Stimulated activated CD8-positive, alpha-beta memory T cell treated with anti-CD3 and anti-CD28 coated beads, Interleukin-7, amount 100 ng/mL, for 1 hour (primary cell): ENCODE data around the gene CLTCL1.
"Not testable (repeated sequence)": the region's sequence is repeated elsewhere in the genome, so short reads cannot be mapped to it uniquely, and the experiment has no call there.

Experiments used
- DNase-seq, 2 donors: peaks; one replicate each; pipeline ENCODE4 v3.0.0-alpha.2; 2020; ENCODE audit warnings: low read depth in 2 of 2

CLTCL1 gene

DNA sequence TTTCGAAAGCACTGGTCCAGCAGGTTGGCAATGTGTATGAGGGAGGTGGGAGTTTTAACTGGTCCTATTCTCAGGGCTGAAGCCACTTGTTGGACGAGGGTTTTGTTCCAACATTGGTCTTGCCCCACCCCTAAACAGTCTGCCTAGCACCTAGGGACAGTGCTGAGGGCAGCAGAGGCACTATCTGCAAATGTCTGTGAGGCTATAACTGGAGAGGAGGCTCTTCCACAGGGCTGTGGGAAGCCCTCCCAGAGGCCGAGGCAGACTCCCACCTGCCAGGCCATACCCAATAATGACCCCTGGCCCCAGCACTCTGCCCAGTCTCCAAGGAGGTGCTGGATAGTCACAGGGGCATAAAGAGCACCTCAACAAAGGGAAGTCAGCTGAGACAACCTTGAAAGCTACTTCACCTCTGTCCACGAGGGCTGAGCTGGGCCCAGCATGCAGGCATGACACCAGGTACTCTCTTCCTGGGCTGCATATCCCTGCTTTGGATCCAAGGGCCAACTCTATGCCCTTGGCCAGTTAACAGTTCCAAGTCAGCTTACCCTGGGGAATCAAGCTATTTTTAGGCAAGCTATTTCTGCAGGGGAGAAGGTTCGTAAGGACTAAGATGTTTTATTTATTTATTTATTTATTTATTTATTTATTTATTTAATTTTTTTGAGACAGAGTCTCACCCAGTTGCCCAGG lies 72.8 kb downstream of the CLTCL1 start:
- no peak for DNase-seq

- DNase-seq, result no peak
Measured at GRCh38 chr22:19216579-19216978, 74.9 kb downstream of the CLTCL1 start.

DNA sequence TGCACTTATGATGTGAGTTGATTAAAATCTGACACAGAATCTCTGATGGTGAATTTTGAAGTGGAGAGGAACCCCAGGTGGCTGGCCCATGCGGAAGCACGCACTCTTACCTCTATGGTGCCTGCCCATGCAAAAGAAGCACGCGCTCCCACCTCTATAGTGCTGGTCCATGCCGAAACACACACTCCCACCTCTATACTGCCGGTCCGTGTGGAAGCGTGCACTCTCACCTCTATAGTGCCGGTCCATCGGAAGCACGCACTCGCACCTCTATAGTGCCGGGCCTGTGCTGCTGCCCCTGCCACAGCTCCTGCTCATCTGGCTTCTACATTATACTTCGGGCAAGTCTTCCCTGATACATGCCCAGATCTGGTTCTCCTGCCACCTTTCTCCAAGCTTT lies 76.2 kb downstream of the CLTCL1 start:
- DNase-seq, result no peak

DNA sequence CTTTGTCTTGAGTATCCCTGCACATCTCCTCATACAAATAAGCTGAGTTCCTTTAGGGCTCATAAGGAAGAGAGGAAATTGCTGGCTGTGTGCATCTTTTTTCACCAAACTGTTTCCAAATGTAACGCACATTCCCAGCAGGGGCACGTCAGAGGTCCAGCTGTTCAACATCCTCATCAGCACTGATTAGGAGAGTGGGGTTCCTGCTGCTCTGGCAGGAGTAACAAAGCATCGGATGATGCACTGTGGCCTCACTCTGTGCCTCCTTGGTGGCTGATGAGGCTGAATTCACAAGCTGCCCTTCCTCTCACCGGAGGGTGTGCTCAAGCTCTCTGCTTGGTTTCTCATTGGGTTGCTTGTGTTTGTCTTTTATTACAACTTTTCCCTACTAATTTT lies 77.4 kb downstream of the CLTCL1 start:
- no peak for DNase-seq

DNA sequence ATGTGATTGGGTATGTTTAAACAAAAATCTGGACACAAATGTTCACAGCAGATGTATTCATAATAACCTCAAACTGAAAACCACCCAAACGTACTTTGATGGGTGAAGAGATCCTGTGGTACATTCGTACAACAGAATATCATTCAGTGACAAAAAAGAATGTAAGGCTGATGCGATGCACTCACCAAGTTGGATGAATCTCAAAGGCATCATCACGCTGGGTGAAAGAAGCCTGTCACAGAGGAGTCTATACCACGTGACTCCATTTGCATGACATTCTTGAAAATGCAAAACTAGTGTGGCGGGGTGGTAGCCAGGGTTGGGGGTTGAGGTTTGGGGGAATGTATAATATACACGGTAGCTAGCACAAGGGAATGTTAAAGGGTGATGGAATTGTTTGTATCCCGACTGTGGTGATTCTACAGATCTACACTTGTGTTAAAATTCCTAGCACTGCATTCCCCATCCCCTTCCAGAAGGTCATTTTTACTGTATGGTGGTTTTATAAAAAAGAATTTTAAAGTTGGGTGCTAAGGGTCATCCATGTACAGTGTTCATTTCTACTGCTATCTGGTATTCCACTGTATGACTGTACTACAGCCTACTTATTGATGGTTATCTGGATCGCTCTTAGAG lies 78.0 kb downstream of the CLTCL1 start:
- DNase-seq, result no peak

DNA sequence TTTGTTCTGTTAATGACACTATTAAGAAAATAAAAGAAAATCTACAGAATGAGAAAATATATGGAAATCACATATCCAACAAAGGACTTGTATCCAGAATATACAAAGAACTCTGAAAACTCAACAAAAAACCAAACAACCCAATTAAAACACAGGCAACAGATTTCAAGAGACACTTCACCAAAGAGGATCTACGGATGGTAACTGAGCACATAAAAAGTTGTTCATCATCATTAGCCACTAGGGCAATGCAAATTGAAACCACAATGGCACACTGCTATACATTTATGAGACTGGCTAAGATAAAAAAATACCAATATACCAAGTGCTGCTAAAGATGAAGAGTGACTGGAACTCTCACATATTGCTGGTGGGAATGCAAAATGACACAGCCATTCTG lies 78.5 kb downstream of the CLTCL1 start:
- DNase-seq, result no peak

- DNase-seq, result no peak
Measured at GRCh38 chr22:19212302-19212870, 79.1 kb downstream of the CLTCL1 start.

GRCh38 chr22:19210188-19210587 lies 81.3 kb downstream of the CLTCL1 start:
- DNase-seq, result no peak

GRCh38 chr22:19208287-19208847 lies 83.2 kb downstream of the CLTCL1 start:
- no peak for DNase-seq

GRCh38 chr22:19207884-19208283 lies 83.6 kb downstream of the CLTCL1 start:
- DNase-seq, result no peak

- DNase-seq, result no peak
Measured at GRCh38 chr22:19207401-19207808, 84.1 kb downstream of the CLTCL1 start.

- DNase-seq, result no peak
Measured at GRCh38 chr22:19206287-19206686, 85.2 kb downstream of the CLTCL1 start.

- no peak for DNase-seq
Measured at GRCh38 chr22:19204640-19205039, 86.9 kb downstream of the CLTCL1 start.

DNA sequence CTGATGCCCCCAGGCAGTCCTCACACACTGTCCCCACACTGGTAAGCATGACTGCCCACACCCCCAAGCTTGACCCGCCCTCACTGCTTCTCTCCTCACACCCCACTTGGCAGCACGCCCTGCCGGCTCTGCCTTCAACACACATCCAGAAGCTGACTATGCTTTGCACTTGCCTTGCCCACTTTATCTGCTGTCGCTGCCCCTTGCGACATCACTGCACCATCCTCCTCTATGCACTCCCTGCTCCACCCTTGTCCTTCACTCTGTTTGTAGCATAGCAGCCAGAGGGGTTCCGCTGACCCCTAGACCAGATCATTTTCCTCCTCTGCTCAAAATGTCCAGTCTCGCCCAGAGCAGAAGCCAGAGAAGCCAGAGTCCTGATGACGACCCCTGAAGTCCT lies 87.7 kb downstream of the CLTCL1 start:
- no peak for DNase-seq

DNA sequence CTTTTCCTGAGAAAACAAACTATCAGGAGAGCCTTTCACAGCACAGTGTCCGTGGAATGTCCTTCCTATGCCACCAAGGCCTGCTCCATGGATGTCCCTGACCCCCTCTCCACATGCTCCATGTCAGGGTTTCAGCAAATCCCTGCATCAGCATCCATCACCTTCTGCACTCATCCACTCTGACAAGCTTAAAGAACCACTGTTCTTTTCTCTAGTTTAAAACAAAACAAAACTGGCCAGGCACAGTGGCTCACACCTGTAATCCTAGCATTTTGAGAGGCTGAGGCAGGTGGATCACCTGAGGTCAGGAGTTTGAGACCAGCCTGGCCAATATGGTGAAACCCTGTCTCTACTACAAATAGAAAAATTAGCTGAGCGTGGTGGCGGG lies 88.7 kb downstream of the CLTCL1 start:
- not testable (repeated sequence) for DNase-seq

- no peak for DNase-seq
Measured at GRCh38 chr22:19201869-19202798, 89.4 kb downstream of the CLTCL1 start.

GRCh38 chr22:19201130-19201868 lies 90.2 kb downstream of the CLTCL1 start:
- no peak for DNase-seq

DNA sequence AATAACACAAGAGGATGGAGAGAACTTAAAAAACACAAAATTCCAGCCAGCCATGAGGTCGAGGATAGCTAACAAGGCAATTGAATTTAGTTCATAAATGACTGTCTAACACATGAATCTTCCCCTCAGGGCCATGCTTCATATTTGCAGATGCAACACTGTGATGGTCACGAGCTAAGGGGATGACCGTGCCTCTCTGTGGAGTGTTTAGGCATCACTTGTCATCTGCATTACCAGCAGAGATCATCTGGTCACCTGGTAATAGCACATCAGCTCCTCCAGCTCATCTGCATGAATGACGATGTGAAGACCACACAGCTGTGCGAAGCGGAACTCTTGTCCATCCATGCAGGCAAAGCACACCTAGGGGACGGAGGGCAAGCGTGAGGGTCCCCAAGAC lies 92.0 kb downstream of the CLTCL1 start:
- no peak for DNase-seq

GRCh38 chr22:19197997-19198865 lies 93.3 kb downstream of the CLTCL1 start:
- no peak for DNase-seq
